Neuronal stem cell (in vitro differentiated cells): ENCODE results near the gene GADL1.

Source experiments
- DNase-seq: peaks from one replicate; pipeline ENCODE4 v3.0.0-alpha.2; 2013; ENCODE audit warnings: low spot score
- H2AFZ ChIP-seq: one replicate; pipeline ENCODE4 v1.6.1; 2013; ENCODE audit warnings: mild to moderate bottlenecking, low read length, inconsistent platforms
- H2AK5ac ChIP-seq: 2 replicates; pipeline ENCODE4 v1.6.1; 2013; ENCODE audit warnings: low read depth, mild to moderate bottlenecking, inconsistent platforms, low read length, moderate library complexity, mixed read lengths
- H2BK120ac ChIP-seq: 2 replicates; pipeline ENCODE4 v1.6.1; 2013; ENCODE audit warnings: low read depth, mild to moderate bottlenecking, inconsistent platforms, low read length, moderate library complexity, mixed read lengths
- H2BK12ac ChIP-seq: one replicate; pipeline ENCODE4 v1.6.1; 2013; ENCODE audit warnings: low read length, inconsistent platforms
- H2BK15ac ChIP-seq: 2 replicates; pipeline ENCODE4 v1.6.1; 2013; ENCODE audit warnings: mild to moderate bottlenecking, low read length, inconsistent platforms, mixed read lengths
- H2BK5ac ChIP-seq: one replicate; pipeline ENCODE4 v1.6.1; 2013; ENCODE audit warnings: inconsistent platforms, mild to moderate bottlenecking, low read length, moderate library complexity
- H3K14ac ChIP-seq: one replicate; pipeline ENCODE4 v1.6.1; 2013; ENCODE audit warnings: low read length, inconsistent platforms
- H3K18ac ChIP-seq: 2 replicates; pipeline ENCODE4 v1.6.1; 2013; ENCODE audit warnings: low read length, inconsistent platforms
- H3K23ac ChIP-seq: 2 replicates; pipeline ENCODE4 v1.6.1; 2013; ENCODE audit warnings: low read depth, mild to moderate bottlenecking, mixed read lengths, low read length, inconsistent platforms; ENCODE audit not compliant: poor library complexity
- H3K27ac ChIP-seq: replicated peaks from 3 replicates; pipeline ENCODE4 v1.5.1; 2013; ENCODE audit warnings: low read length, inconsistent platforms
- H3K27me3 ChIP-seq, 3 experiments: 2 replicates each; pipeline ENCODE4 v1.6.1; 2013; ENCODE audit warnings: low read length in 3 of 3, mild to moderate bottlenecking in 2 of 3, inconsistent platforms in 1 of 3, low read depth in 1 of 3, mixed read lengths in 1 of 3, moderate library complexity in 1 of 3; ENCODE audit not compliant: control insufficient read depth in 3 of 3, insufficient read depth in 3 of 3
- H3K36me3 ChIP-seq, 2 donors: replicated peaks in 1 of 2; 2 replicates each; pipeline ENCODE4 v1.6.1; 2013; ENCODE audit warnings: low read length in 2 of 2; ENCODE audit not compliant: control insufficient read depth in 2 of 2, insufficient read depth in 2 of 2
- H3K4ac ChIP-seq: 2 replicates; pipeline ENCODE4 v1.6.1; 2013; ENCODE audit warnings: inconsistent platforms, mild to moderate bottlenecking, low read length, moderate library complexity
- H3K4me1 ChIP-seq, 2 donors: 1 replicate in 1 of 2; 2 replicates in 1 of 2; pipeline ENCODE4 v1.6.1; 2013; ENCODE audit warnings: low read length in 2 of 2, low read depth in 1 of 2; ENCODE audit not compliant: control insufficient read depth in 2 of 2, insufficient read depth in 1 of 2
- H3K4me2 ChIP-seq: one replicate; pipeline ENCODE4 v1.6.1; 2013; ENCODE audit warnings: mild to moderate bottlenecking, low read length, inconsistent platforms; ENCODE audit not compliant: insufficient read depth, poor library complexity, severe bottlenecking
- H3K4me3 ChIP-seq, 2 donors: 2 replicates each; pipeline ENCODE4 v1.5.1; 2013; ENCODE audit warnings: low read length in 2 of 2, mild to moderate bottlenecking in 2 of 2, inconsistent platforms in 1 of 2, moderate library complexity in 1 of 2
- H3K79me1 ChIP-seq: one replicate; pipeline ENCODE4 v1.6.1; 2013; ENCODE audit warnings: low read depth, mild to moderate bottlenecking, inconsistent platforms, low read length, moderate library complexity
- H3K9ac ChIP-seq: one replicate; pipeline ENCODE4 v1.6.1; 2013; ENCODE audit warnings: mild to moderate bottlenecking, low read depth, low read length, inconsistent platforms; ENCODE audit not compliant: poor library complexity
- H3K9me3 ChIP-seq, 2 donors: replicated peaks in 1 of 2; 2 replicates each; pipeline versions ENCODE3 to v1.6.1; 2013; ENCODE audit warnings: low read length in 2 of 2, mild to moderate bottlenecking in 2 of 2, inconsistent platforms in 1 of 2, low read depth in 1 of 2, mixed read lengths in 1 of 2, moderate library complexity in 1 of 2; ENCODE audit not compliant: control insufficient read depth in 2 of 2, insufficient read depth in 1 of 2
- H4K8ac ChIP-seq: one replicate; pipeline ENCODE4 v1.6.1; 2013; ENCODE audit warnings: low read depth, mild to moderate bottlenecking, inconsistent platforms, low read length, moderate library complexity
- H4K91ac ChIP-seq: one replicate; pipeline ENCODE4 v1.6.1; 2013; ENCODE audit warnings: low read length, low read depth, mild to moderate bottlenecking, inconsistent platforms; ENCODE audit not compliant: poor library complexity
- WGBS, 2 donors: extraction: QIAGEN DNeasy Blood & Tissue Kit; methylation state at CpG; one replicate each; pipeline ENCODE4 v1.1.7; 2013; ENCODE audit warnings: missing lambda C conversion rate in 2 of 2, mixed read lengths in 1 of 2; ENCODE audit not compliant: insufficient read length in 2 of 2, insufficient replicate concordance in 1 of 2; ENCODE audit errors: extremely low coverage in 2 of 2; 5-methylcytosine and 5-hydroxymethylcytosine counted together

GADL1 gene

DNA sequence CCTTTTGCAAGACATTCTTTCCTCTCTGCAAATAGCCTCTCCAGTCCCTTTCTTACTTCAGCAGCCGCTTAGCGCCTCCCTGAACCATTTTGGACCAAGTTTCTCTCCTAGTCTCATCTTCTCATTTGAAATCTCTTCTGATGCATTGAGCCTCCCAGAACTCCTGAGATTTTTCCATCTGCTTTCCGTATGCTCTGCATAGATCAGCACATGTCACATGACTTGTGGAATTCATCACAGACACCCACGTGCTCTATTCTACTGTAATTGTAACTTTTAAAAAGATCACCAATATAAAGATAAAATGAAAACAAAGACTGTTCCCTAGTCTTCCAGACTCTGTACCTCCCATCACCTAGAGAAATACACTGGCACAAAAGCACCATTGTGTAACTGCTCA is 100.7 kb downstream of the GADL1 start:
- Histone ChIP-seq H3K4me1 (no peaks in the 10 kb centered on the region), H3K79me1 (no peaks in the 10 kb centered on the region), H3K4ac (no peak overlapping the region), H2BK120ac (no peak overlapping the region), H3K4me2 (no peak overlapping the region), H2BK15ac (no peak overlapping the region), H2AFZ (no peak overlapping the region), H3K18ac (no peak overlapping the region), H2AK5ac (no peak overlapping the region), H3K9ac (no peak overlapping the region), H4K8ac (no peak overlapping the region), H3K4me3 (no peak overlapping the region), H2BK12ac (no peak overlapping the region), H3K27ac (no peak overlapping the region), H2BK5ac (no peak overlapping the region), H4K91ac (no peak overlapping the region), H3K14ac (no peak overlapping the region), H3K27me3 (no peaks in the 10 kb centered on the region), H3K9me3 (no peaks in the 10 kb centered on the region), H3K36me3 (no peaks in the 10 kb centered on the region), H3K23ac (no peak overlapping the region)
- WGBS, 2 donors, result no CpG with 5 or more reads among the region's 4 CpGs
- no peak for DNase-seq

DNA sequence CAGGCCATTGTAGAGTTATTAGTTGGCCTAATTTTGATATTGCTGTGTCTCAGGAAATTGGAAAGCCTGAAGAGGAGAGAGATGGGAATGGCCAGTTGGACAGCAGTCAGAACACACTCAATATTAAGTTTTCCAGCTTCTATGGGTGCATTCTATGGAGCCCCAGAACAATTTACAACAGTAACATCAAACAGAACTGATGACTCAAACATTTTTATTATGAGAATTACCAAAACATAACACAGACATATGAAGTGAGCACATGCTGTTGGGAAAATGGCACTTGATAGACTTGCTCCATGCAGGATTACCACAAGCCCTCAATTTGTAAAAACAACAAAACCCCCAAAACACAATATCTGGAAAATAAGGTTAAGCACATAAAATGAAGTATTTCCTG is 104.3 kb downstream of the GADL1 start:
- no peaks in the 10 kb centered on the region for H3K79me1 ChIP-seq
- no peak overlapping the region for H4K8ac ChIP-seq
- no peak overlapping the region for H2BK15ac ChIP-seq
- DNase-seq, result no peak
- no peak overlapping the region for H3K27ac ChIP-seq
- H3K9ac ChIP-seq, result no peak overlapping the region
- no peak overlapping the region for H2AK5ac ChIP-seq
- H3K27me3 ChIP-seq, result no peaks in the 10 kb centered on the region
- no peaks in the 10 kb centered on the region for H3K36me3 ChIP-seq
- no peak overlapping the region for H2AFZ ChIP-seq
- H2BK12ac ChIP-seq, result no peak overlapping the region
- no peaks in the 10 kb centered on the region for H3K4me1 ChIP-seq
- H3K4me2 ChIP-seq, result no peak overlapping the region
- no peak overlapping the region for H3K14ac ChIP-seq
- no peak overlapping the region for H2BK120ac ChIP-seq
- H3K9me3 ChIP-seq, result no peaks in the 10 kb centered on the region
- no peak overlapping the region for H3K18ac ChIP-seq
- H3K23ac ChIP-seq, result no peak overlapping the region
- no peak overlapping the region for H4K91ac ChIP-seq
- H2BK5ac ChIP-seq, result no peak overlapping the region
- no peak overlapping the region for H3K4me3 ChIP-seq
- no peak overlapping the region for H3K4ac ChIP-seq

GRCh38 chr3:30786365-30786764 is 108.1 kb downstream of the GADL1 start:
- H3K4ac ChIP-seq, result no peak overlapping the region
- H2BK120ac ChIP-seq, result no peak overlapping the region
- no peaks in the 10 kb centered on the region for H3K9me3 ChIP-seq
- H3K4me3 ChIP-seq, result no peak overlapping the region
- H2BK12ac ChIP-seq, result no peak overlapping the region
- no peak overlapping the region for H3K27ac ChIP-seq
- H2BK15ac ChIP-seq, result no peak overlapping the region
- no peak overlapping the region for H4K91ac ChIP-seq
- no peak overlapping the region for H3K4me2 ChIP-seq
- no peak overlapping the region for H3K9ac ChIP-seq
- peaks cover 0 to 2% (median 0%) of the 10 kb centered on the region in 3 experiments for H3K27me3 ChIP-seq
- H2AFZ ChIP-seq, result no peak overlapping the region
- no peak overlapping the region for H2BK5ac ChIP-seq
- H2AK5ac ChIP-seq, result no peak overlapping the region
- H4K8ac ChIP-seq, result no peak overlapping the region
- H3K18ac ChIP-seq, result no peak overlapping the region
- no peak for DNase-seq
- no peaks in the 10 kb centered on the region for H3K36me3 ChIP-seq
- H3K79me1 ChIP-seq, result no peaks in the 10 kb centered on the region
- no peak overlapping the region for H3K14ac ChIP-seq
- H3K4me1 ChIP-seq, result no peaks in the 10 kb centered on the region
- H3K23ac ChIP-seq, result no peak overlapping the region

- no peak overlapping the region for H2BK15ac ChIP-seq
- peaks cover 0 to 1% (median 0%) of the 10 kb centered on the region in 3 experiments for H3K27me3 ChIP-seq
- no peak overlapping the region for H2AFZ ChIP-seq
- H3K9ac ChIP-seq, result no peak overlapping the region
- no peaks in the 10 kb centered on the region for H3K36me3 ChIP-seq
- no peak overlapping the region for H2BK5ac ChIP-seq
- H3K4me1 ChIP-seq, result no peaks in the 10 kb centered on the region
- H4K91ac ChIP-seq, result no peak overlapping the region
- no peak overlapping the region for H2AK5ac ChIP-seq
- no CpG with 5 or more reads among the region's 1 CpG for WGBS, 2 donors
- no peak overlapping the region for H3K23ac ChIP-seq
- H3K4me2 ChIP-seq, result no peak overlapping the region
- H3K14ac ChIP-seq, result no peak overlapping the region
- no peaks in the 10 kb centered on the region for H3K9me3 ChIP-seq
- H2BK12ac ChIP-seq, result no peak overlapping the region
- no peak overlapping the region for H3K18ac ChIP-seq
- H3K4me3 ChIP-seq, result no peak overlapping the region
- no peak overlapping the region for H3K4ac ChIP-seq
- no peak overlapping the region for H2BK120ac ChIP-seq
- peak; percentile 18 for DNase-seq
- H3K79me1 ChIP-seq, result no peaks in the 10 kb centered on the region
- H4K8ac ChIP-seq, result no peak overlapping the region
- no peak overlapping the region for H3K27ac ChIP-seq
These were observed 114.7 kb downstream of the GADL1 start for GRCh38 chr3:30779686-30780287.
